ENCODE data around the gene TAS2R41. TPM values are rescaled to one million over a fixed set of nuclear protein-coding genes. Genes with fewer than 3 reads are reported as not detected.
"Not testable (repeated sequence)": the region's sequence is repeated elsewhere in the genome, so short reads cannot be mapped to it uniquely, and the experiment has no call there.

Gene TAS2R41
- total RNA-seq, 1 donor from 2014 or later: not detected

DNA sequence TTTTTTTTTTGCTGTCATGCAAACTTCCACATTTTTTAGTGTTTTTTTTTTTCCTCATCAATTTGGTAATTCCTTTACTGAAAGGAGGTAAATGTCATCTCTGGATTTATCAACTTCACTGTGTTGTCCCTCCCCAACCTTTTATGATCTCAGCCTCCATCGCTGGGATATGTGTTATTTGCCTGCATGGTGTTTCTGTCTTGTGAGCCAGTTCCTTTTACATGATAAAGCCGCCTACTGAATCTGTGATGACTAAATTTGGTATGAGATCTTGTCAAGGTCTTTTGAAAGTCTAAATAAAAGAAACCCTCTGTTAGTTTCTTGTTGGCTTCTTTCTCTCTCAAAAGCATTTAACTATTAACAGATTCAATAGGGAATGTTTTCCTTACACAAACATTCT, 39.3 kb downstream of the TAS2R41 start:
- no peak for DNase-seq (ENCODE audit: low read depth, low spot score)

DNA sequence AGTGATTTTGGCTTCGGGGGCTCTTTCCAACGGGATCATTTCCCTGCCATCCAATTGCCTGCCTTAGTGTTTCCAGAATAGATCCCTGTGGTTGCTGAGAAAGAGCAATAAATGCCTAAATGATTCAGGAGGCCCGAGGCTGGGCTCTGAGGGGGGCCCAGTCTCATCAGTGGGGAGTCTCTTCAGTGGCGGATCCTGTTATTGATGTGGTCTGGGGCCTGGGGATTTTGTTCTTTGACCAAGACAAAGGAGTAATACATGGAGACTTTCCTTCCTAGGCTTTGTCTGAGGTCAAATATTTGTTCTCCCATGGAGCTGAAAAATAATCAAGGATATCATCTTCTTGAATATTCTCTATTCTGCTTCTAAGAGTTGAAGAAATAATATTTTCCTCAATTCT, 40.8 kb downstream of the TAS2R41 start:
- DNase-seq (ENCODE audit: low read depth, low spot score): no peak

DNA sequence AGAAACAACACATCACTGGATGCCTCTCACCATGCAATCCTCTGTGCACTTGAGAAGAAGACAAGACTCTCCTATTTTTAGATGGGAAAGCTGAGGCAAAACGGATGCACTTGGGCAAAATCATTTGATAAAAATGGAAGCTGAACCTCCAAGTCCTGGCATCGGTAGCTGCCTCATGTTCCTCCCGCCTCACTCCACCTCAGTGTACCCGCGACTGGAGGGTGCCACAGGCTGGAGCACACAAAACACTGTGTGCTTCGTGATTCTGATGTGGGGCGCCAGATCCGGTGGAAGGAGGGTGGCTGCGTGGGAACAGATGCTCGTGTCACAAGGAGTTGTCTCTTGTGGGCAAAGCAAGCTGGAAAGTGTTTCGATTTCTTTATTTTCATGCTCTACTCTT, 41.3 kb downstream of the TAS2R41 start:
- DNase-seq (ENCODE audit: low read depth, low spot score): no peak

DNA sequence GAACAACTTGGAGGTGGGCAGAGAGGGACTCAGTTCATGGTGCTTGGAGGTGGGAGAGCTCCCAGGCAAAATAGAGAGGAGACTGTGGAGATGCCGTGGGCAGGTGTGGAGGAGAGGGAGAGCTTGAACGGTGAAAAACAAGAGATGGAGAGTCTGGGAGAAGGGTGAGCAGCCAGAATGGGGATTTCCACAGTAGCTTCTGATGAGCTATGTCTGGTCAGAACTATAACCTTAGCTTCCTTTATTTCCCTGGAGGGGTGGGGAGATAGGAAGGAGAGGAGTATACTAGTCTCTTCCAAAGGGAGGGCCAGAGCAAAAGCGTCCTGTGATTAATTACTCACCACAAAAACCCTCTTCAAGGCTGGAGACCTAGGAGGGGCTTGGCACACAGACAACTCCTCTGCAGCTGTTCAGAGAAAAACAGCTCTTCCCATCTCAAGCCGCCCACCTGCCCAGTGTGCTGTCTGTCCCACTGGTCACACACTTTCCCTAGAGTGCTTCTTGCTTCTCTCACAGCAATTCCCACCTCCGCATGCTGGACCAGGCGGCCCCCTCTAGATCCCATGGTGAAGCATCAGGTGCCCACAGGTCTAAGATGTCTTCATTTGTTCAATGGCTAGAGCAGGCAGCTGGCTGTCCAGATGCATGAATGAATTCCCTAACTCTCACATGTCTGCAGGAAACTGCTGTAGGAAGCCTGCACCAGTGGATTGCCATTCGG, 41.9 kb downstream of the TAS2R41 start:
- no peak for DNase-seq (ENCODE audit: low read depth, low spot score)

DNA sequence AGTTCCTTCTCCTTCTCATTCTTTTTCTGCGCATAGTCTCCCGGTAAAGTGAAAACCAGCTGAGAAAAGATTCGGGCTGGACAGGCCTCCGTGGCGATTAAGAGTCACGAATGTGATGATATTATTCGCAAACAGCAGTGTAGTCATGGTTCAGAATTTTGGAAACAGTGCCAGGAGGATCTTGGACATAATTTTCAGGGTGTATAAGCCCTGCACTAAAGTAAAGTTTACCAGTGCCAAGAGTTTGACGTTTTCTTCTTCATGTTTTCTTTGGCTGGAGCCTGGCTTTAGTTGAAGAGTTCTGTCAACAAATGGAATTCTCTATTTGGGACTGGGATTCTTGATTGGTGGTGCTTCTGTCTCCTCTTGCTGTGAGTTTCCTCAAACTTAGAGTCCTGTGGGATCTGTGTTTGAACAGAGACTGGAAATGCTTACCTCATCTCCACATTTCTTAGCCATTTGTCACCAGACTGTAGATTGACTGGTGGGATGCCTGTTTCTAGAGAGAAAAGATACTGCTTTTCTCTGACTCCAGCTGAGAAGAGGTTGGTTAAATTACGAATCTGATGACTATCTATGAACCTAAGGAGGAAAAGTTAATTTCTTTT, 44.7 kb downstream of the TAS2R41 start:
- not testable (repeated sequence) for DNase-seq (ENCODE audit: low read depth, low spot score)

Other genes starting within 250 kb of the TAS2R41 start
- 76.0 and 90.9 TPM in 2 replicates for gene GSTK1, start 214.4 kb upstream of the TAS2R41 start, total RNA-seq
- not detected in 2 replicates for gene TMEM139, start 192.9 kb upstream of the TAS2R41 start, total RNA-seq
- gene CASP2, start 189.5 kb upstream of the TAS2R41 start, total RNA-seq: 20.6 and 28.8 TPM in 2 replicates
- gene CLCN1, start 161.8 kb upstream of the TAS2R41 start, total RNA-seq: not detected in 2 replicates
- 1.2 and 1.5 TPM in 2 replicates for gene FAM131B, start 115.2 kb upstream of the TAS2R41 start, total RNA-seq
- 33.5 and 37.9 TPM in 2 replicates for gene ZYX, start 96.5 kb upstream of the TAS2R41 start, total RNA-seq
- under 0.01 and 0.07 TPM in 2 replicates for gene EPHA1, start 69.0 kb upstream of the TAS2R41 start, total RNA-seq
- gene TAS2R60, start 34.4 kb upstream of the TAS2R41 start, total RNA-seq: not detected in 2 replicates
- 0.13 and 0.28 TPM in 2 replicates for gene CTAGE15, start 93.9 kb downstream of the TAS2R41 start, total RNA-seq
- gene TCAF2, start 143.1 kb downstream of the TAS2R41 start, total RNA-seq: 7.1 and 16.3 TPM in 2 replicates

All from pulmonary artery endothelial cell (primary cell).